ENCODE measurements around the gene HSPA6. TPM values are rescaled to one million over a fixed set of nuclear protein-coding genes. Genes with fewer than 3 reads are reported as not detected.
"Not testable (repeated sequence)": the region's sequence is repeated elsewhere in the genome, so short reads cannot be mapped to it uniquely, and the experiment has no call there.

HSPA6 gene
- total RNA-seq, 1 experiment from 2014 or later: 0.11 TPM

DNA sequence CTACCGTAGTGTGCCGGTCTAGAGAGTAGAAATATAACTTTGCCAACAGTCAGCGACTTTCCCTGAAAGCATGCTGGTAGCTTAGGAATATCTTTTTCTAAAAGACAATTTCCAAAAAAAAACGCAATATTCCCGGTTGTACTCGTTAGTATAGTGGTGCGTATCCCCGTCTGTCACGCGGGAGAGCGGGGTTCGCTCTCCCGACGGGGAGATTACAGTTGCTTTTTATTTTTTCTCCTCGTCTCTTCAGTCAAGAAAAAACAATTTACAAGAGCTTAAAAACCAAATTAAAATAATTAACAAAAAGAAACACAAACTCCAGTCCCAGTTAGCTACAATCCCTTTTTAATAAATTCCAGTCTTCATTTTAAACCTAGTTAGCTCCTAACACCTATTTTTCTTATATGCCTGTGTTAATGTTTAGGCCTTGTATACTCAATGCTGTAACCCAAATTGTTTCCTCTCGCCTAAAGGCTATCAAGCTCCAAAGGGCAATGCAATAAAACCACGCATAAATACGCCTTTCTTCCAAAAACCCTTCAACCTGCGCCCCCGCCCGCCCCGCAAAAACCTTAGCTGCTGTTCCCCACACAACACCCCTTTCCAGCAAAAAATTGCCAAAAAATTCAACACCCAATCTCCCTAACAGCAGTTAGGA lies 7.8 kb downstream of the HSPA6 start:
- DNase-seq (ENCODE audit: low read depth): no peak

DNA sequence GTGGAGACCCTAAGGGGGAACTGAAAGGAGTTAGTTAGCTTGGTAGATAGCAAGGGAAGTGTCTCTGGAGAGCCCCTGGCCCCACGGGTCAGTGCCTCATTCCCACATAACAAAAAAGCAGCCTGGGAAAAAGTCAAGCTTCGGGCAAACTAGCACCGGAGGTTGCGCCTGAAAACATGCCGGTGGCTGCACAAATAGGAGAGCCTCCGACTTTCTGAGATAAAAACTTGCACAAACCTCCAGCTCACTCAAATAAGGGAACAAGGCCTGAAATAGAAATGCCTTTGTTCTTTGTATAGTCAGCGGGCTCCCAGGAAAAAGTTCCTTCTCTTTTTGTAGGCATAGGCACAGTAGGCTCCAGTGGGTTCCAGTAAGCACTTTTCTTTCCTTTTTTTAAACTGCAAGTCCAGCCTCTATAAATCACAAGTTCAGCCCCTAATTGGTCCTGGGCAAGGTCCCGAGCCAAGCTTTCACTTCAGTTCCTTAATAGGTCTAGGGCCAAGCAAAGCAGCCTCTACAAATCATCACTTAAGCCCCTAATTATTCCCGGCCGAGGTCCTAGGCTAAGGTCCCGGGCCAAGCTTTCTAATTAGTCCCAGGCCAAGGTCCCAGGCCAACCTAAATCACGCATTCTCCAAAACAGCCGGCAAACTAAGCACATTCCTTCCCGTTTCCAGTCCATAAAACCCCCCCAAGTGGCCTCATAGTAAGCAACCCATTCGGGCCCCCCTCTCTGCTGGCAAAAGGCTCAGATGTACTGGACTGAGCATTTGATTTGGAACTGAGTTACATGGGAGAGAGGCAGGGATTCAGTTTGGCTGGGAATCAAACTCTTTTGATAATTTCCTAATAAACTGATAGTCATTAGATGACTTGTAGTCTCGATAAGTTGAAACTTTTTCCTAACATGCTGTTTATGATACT lies 8.6 kb downstream of the HSPA6 start:
- not testable (repeated sequence) for DNase-seq (ENCODE audit: low read depth)

DNA sequence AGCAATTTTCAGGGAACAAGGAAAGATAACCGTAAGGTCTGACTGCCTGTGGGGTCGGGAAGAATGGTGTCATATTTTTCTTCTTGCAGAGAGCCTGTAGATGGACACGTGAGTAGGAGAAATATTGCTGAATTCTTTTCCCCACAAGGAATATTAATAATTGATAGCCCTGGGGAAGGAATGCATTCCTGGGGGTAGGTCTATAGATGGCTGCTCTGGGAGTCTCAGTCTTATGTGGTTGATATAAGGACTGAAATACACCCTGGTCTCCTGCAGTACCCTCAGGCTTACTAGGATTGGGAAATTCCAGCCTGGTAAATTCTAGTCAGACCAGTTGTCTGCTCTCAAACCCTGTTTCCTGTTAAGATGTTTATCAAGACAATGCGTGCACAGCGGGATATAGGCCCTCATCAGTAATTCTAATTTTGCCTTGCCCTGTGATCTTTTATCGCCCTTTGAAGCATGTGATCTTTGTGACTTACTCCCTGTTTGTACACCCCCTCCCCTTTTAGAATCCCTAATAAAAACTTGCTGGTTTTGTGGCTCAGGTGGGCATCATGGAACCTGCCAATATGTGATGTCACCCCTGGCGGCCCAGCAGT lies 12.8 kb downstream of the HSPA6 start:
- not testable (repeated sequence) for DNase-seq (ENCODE audit: low read depth)

DNA sequence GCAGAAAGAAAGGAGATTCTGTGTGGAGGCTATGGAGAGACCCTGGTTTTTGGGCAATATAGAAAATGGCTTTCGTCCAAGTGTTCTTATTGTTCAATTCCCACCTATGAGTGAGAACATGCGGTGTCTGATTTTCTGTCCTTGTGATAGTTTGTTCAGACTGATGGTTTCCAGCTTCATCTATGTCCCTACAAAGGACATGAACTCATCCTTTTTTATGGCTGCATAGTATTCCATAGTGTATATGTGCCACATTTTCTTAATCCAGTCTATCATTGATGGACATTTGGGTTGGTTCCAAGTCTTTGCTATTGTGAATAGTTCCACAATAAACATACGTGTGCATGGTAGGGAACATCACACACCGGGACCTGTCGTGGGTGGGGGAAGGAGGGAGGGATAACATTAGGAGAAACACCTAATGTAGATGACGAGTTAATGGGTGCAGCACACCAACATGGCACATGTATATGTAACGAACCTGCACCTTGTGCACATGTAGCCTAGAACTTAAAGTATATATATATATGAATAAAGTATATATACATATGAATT lies 14.7 kb downstream of the HSPA6 start:
- DNase-seq (ENCODE audit: low read depth): not testable (repeated sequence)

DNA sequence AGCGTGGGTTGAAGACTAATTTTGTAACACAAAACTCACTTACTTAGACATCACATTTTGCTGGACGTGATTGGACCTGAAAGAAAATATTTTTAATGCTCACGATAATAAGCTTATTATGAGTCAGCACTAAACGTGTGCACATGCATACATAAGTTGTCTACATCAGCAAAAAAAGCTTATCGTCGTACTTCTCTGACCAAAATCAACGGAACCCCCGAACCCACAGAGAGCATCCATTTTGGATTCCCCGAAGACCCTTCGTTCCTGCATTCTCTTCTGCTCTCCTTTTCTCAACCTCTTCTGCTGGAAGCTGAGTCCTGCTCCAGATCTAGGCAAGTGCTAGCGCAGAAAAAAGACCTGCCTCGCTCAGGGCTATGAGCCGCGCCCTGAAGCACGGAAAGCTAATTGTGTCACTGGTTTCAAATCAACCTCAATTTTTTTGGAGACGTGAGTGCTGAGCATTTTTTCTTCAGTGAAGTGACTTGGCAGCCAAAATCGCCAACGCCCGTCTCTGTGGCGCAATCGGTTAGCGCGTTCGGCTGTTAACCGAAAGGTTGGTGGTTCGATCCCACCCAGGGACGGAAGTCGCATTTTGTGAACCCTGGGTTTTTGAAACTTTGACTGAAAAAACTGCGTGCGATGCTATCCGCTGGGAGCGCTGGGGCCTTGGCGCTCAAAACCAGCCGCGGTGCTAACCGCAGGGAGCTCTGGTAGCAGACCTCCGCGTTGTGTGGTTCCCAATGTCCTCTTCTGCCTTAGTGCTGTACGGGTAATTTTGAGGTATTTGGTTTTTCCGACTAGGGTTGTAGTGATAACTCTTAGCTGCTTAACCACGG lies 15.6 kb downstream of the HSPA6 start:
- peak; percentile 81 for DNase-seq (ENCODE audit: low read depth)

DNA sequence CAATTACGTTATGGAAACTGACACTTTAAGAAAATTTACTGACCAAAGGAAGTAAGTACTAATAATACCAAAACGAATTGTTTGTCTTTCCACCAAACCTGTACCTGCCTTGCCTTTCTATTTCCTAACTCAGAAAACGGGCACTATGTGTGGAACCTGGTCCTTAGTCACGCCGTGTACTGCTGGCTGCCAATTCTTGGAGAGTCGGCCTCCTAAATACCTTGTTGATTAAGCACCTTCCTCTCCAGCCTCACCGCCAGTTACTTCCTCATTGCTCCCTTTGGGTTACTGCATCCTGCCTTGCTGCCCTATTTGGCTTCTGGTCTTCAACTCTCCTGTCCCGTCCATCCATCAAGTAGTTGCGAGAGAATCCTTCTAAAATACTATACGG lies 16.2 kb downstream of the HSPA6 start:
- DNase-seq (ENCODE audit: low read depth): not testable (repeated sequence)

DNA sequence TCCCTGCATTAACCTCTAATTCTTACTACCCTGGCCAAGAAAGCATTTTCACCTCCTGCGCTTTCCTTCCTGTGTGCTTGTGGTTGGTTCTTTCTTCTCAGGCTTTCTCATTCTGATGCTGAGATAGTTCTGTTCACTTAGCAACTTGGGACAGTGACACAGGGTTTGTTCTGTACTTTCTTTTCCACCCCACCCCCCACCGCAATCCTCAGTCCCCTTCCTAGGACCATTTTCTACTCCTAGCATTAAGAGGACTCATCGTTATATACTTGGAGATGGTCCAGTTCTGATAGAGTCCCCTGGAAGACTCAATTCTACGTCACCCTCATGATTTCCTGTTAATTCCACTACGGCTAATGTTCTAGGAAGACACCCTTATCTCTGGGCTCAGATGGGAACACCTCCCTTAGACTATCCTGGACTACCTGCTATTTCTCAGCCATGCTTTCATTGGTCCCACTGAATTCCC lies 17.8 kb downstream of the HSPA6 start:
- DNase-seq (ENCODE audit: low read depth): not testable (repeated sequence)

DNA sequence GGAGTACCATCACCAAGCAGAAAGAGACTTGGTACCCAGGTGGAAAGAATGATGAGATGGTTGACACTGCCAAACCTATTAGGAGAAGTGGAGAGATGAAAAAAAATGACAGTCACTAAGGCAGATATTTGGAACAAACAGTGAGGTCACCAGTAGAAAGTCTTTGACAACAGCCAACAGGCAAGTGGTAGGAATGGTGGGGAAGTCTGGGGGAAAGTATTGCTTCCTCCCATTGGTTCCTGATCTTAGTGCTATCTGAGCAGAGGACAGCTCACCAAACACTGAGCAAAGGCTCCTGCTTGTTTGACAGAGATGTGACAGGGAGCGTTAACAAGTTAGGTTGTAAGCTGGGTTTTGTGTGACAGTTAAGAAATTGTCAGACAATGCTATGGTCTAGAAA lies 18.8 kb downstream of the HSPA6 start:
- not testable (repeated sequence) for DNase-seq (ENCODE audit: low read depth)

DNA sequence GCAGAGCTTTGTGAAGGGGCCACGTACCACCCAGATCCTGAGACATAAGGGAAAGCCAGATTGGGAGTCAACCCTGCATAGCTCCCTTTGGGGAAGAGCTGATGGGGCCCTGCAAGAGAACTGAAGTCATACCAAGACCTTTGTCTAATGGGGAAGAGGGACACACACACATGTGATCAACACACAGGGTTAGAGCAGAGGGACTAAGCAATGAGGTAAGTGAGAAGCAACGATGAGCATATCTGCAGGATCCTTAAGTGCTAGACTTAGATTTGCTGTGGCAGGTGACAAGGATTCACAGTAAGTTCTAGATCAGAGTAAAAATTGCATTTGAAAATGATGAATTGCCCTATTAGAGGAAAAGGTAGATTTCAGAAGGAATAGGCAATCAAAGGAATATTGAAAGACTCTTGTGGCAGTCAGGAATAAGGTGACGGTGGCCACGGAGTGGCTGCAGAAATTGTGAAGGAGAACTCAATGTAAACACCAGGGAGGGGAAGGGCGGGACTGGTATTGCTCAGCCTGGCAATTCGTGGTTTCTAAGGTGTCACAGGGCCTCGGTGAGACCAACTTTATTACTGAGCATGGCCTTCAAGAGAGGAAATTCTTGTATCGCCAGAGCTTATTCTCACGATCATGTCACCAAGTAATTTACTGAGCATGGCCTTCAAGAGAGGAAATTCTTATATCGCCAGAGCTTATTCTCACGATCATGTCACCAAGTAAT lies 20.8 kb downstream of the HSPA6 start:
- DNase-seq (ENCODE audit: low read depth): not testable (repeated sequence)

DNA sequence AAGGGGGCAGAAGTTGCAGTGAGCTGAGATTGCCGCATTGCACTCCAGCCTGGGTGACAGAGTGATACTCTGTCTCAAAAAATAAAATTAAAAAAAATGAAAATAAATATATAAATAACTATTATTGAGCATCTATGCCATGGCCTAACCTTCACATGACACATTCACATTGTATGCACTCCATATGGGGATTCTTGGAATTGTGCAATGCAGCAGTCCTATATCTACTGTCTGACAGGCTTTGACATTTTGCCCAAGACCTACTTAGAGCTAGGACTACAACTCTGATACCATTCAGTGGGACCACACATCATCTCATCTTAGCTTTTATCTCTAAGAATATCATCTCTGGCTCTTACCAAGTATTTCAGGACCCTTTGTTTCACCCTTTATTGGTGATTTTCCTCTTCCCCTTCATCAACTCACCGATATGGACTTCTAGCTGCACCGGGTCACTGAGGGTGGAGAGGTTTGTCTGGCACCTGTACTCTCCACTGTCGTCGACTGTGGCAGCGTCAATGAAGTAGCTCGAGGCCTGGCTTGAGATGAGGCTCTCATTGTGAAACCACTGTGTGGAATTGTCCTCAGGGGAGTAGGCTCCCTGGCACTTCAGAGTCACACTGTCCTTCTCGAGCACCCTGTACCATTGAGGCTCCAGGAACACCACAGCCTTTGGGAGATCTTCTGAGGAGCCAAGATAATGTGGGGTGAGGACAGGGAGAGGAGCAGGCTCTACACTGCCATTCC lies 23.8 kb downstream of the HSPA6 start:
- not testable (repeated sequence) for DNase-seq (ENCODE audit: low read depth)

DNA sequence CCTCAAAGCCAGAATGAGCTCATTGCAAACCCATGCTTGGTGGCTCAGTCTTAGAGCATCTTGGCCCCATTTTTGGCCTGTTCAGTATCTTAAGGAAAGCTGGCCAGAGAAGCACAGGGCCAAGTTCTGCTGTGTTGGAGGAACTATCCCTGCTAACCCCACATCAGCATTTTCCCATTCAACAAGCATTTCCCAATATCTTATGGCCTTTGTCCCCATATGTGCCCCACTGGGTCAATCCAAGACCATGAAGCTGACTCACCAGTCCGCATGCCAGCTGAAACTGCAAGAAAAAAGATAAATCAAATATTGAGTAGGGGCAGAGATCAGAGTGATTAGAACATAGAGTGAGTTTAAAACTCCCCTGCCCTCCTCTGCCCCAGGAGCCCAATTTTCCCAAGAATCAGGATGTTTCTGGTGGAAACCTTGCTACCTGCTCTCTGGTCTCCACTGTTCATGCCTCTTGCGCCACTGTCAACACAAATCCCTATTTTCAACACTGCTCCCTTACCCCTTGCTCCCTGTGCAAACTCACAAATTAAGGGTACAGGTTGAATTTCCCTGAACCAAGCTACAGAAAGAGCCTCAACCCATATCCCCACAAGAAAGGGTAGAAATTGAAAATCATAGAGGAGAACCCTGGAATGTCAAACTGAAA lies 24.5 kb downstream of the HSPA6 start:
- not testable (repeated sequence) for DNase-seq (ENCODE audit: low read depth)

DNA sequence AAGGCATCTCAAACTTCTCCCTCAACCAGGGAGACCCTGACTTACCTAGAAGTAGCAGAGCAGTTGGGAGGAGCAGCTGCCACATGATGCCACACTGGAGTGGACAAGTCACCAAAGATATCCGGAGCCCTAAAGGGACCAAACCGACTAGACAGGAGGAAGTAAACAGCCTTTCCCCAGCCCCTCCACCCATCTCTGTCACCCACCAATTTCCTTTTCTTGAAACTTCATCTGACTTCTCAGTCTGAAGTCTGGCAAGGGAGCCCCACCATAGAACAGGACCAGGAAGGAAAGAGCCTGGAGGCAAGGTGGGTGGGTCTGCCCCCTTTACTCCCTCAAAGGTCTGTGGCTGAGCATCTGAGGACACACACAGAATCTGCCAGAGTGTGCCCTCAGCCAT lies 25.3 kb downstream of the HSPA6 start, which contains the start of gene FCGR3A:
Gene FCGR3A, minus strand, starts transcription at position 167 of the 400 bp plus-strand sequence. Its CDS starts 82 bp downstream, at position 85.
- DNase-seq (ENCODE audit: low read depth): no peak

DNA sequence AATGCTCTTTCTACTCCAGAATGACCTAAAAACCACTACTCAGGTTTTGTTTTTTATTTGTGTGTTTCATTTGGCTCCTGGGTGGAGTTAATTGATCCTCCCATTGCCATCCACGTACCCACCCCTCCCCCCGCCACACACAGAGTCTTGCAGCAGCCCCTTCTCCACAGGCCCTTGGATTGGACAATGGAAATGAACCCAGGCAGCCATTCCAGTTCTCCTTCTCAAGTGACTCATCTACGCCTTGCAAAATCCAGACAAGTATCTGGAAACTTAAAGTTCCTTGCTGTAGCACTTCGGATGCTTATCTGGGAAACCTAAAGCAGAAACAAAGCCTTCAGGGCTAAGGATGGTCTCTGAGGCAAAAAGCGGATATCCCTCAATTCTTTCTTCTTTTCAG lies 26.6 kb downstream of the HSPA6 start:
- not testable (repeated sequence) for DNase-seq (ENCODE audit: low read depth)

DNA sequence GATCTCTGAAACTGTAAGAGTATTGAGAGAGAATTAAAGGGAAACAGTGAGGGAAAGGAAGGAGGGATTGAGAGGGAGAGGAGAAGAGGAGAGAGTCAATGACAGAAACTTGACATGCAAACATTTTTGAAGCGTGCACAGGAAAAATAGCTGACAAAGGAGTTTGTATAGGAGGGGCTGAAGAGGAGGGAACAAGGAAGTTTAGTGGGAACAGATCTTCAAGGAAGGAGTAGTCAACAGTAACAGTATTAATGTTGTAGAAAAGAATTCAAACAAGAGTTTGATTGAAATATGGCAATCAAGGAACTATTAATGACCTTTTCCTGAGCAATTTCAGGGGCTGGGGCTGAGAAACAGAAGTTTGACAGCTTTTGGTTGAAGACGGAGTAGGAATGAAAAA lies 29.3 kb downstream of the HSPA6 start:
- DNase-seq (ENCODE audit: low read depth): not testable (repeated sequence)

DNA sequence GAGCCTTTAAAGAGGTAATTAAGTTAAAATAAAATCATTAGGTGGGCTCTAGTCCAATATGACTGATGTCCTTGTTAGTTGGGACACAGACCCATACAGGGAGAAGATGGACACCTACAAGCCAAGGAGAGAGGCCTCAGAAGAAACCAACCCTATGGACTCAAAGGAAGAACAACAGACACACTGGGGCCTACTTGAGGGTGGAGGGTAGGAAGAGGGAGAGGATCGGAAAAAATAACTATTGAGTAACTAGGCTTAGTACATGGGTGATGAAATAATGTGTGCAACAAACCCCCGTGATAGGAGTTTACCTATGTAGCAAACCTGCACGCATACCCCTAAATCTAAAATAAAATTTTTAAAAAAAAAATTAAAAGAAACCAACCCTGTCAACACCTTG lies 30.0 kb downstream of the HSPA6 start:
- not testable (repeated sequence) for DNase-seq (ENCODE audit: low read depth)

DNA sequence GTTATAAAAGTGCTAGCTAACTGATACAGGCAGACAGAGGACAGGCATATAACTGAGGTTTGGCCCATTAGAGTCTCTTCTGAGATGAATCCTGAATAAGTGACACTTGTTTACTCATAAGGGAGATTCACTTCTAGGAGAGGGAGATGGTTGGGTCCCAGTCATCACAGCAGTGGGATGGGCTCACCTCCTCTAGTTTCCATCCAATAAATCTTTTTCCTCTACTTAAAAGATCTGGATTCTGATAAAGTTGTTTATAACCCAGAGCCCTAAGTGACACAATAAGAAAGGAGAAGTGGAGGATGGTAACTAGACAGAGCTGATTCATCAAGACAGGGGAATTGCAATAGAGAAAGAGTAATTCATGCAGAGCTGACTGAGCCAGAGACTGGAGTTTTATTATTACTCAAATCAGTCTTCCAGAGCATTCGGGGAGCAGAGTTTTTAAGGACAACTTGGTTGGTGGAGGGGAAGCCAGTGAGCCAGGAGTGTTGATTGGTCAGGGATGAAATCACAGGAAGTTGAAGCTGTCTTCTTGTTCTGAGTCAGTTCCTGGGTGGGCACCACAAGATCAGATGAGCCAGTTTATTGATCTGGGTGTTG lies 30.6 kb downstream of the HSPA6 start:
- not testable (repeated sequence) for DNase-seq (ENCODE audit: low read depth)

DNA sequence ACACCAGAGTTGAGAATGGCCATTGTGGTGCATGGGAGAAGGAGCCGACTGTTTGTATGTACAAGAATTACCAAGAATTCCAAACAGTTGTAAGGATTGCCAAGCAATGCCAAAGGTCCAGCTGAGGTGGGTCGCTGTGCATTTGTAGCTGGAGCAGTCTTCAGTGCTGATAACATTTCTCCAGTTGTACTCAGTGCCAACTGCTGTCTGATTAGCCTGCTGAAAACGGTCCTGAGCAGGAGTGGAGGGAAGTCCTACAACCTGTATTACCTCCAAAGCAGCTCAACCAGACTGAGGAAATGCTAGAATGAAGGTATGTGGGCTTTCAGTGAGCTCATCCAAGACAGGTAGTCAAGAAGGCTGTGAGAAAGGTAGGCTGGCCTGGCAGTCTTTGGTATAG lies 31.8 kb downstream of the HSPA6 start:
- DNase-seq (ENCODE audit: low read depth): not testable (repeated sequence)

DNA sequence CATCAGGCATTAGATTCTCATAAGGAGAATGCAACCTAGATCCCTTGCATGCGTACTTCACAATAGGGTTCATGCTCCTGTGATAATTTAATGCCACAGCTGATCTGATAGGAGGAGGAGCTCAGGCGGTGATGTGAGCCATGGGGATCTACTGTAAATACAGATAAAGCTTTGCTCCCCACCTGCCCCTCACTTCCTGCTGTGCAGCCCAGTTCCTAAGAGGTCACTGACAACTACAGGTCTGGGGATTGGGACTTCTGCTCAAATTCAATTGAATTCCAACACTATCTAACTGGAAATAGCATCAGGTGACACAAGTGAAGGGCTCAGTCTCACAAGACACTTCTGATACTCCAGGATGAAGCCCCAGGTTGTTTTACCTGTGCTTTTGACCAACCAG lies 32.6 kb downstream of the HSPA6 start:
- not testable (repeated sequence) for DNase-seq (ENCODE audit: low read depth)
